NCI-H2081 (cell line): ENCODE measurements around the gene STK26.
A peak's percentile ranks its signal among the peaks of the same experiment; 100 is the strongest.
"Not testable (repeated sequence)": the region's sequence is repeated elsewhere in the genome, so short reads cannot be mapped to it uniquely, and the experiment has no call there.

ENCODE experiments used
- DNase-seq, 2 experiments: peaks; one replicate each; lab custom pipeline; 2025; lab: John Stamatoyannopoulos, UW

The STK26 gene

GRCh38 chrX:132037479-132037993 is 14.4 kb downstream of the STK26 start:
- no peak for DNase-seq

GRCh38 chrX:132040066-132040465 is 17.0 kb downstream of the STK26 start:
- DNase-seq: no peak

GRCh38 chrX:132041015-132041414 is 17.9 kb downstream of the STK26 start:
- DNase-seq: no peak

GRCh38 chrX:132043977-132044376 is 20.9 kb downstream of the STK26 start:
- no peak for DNase-seq

GRCh38 chrX:132044953-132045352 is 21.9 kb downstream of the STK26 start:
- no peak for DNase-seq

GRCh38 chrX:132045456-132045855 is 22.4 kb downstream of the STK26 start:
- DNase-seq: no peak

- no peak for DNase-seq
Observed at GRCh38 chrX:132046533-132046932, 23.4 kb downstream of the STK26 start.

- DNase-seq: not testable (repeated sequence)
Observed at GRCh38 chrX:132051778-132052177, 28.7 kb downstream of the STK26 start.

GRCh38 chrX:132058050-132058449 is 34.9 kb downstream of the STK26 start:
- no peak for DNase-seq

- DNase-seq: no peak
Observed at GRCh38 chrX:132058975-132059374, 35.9 kb downstream of the STK26 start.

GRCh38 chrX:132059973-132060540 is 37.0 kb downstream of the STK26 start:
- no peak for DNase-seq

GRCh38 chrX:132063334-132063733 is 40.2 kb downstream of the STK26 start:
- no peak for DNase-seq

GRCh38 chrX:132063862-132064261 is 40.8 kb downstream of the STK26 start:
- no peak for DNase-seq

GRCh38 chrX:132068405-132068804 is 45.3 kb downstream of the STK26 start:
- no peak for DNase-seq

GRCh38 chrX:132071254-132071653 is 48.2 kb downstream of the STK26 start:
- DNase-seq: peak in 1 of 2 experiments; percentile 1

GRCh38 chrX:132077414-132077813 is 54.3 kb downstream of the STK26 start:
- DNase-seq: no peak

GRCh38 chrX:132077912-132078311 is 54.8 kb downstream of the STK26 start:
- no peak for DNase-seq

- no peak for DNase-seq
Observed at GRCh38 chrX:132085786-132086185, 62.7 kb downstream of the STK26 start.

GRCh38 chrX:132086672-132087071 is 63.6 kb downstream of the STK26 start:
- no peak for DNase-seq

- DNase-seq: no peak
Observed at GRCh38 chrX:132088864-132089263, 65.8 kb downstream of the STK26 start.

- no peak for DNase-seq
Observed at GRCh38 chrX:132090403-132091159, 67.5 kb downstream of the STK26 start.

GRCh38 chrX:132092439-132093065 is 69.5 kb downstream of the STK26 start:
- DNase-seq: peak; percentile 59 to 72

- DNase-seq: peak in 1 of 2 experiments; percentile 38
Observed at GRCh38 chrX:132093239-132093860, 70.2 kb downstream of the STK26 start.
